GM12875 (cell line): Measurements from ENCODE around the gene SV2C.

Source experiments
- H3K4me3 ChIP-seq: one replicate; pipeline ENCODE4 v1.5.1; 2011; ENCODE audit warnings: low read depth, low read length, control low read depth
- CTCF ChIP-seq: IDR thresholded peaks from 2 replicates; pipeline ENCODE4 v1.5.1; 2011; ENCODE audit warnings: low read depth, mild to moderate bottlenecking, control low read depth, inconsistent platforms, low read length, moderate library complexity, borderline replicate concordance; ENCODE audit not compliant: insufficient read depth

Gene SV2C

GRCh38 chr5:76278261-76278789 lies 195.1 kb downstream of the SV2C start:
- no peak overlapping the region for H3K4me3 ChIP-seq
- no peak for TF ChIP-seq CTCF

GRCh38 chr5:76280494-76280893 lies 197.3 kb downstream of the SV2C start:
- no peak overlapping the region for H3K4me3 ChIP-seq

GRCh38 chr5:76283670-76284069 lies 200.5 kb downstream of the SV2C start:
- H3K4me3 ChIP-seq: no peak overlapping the region

More at GRCh38 chr5:76280494-76280893, 197.3 kb downstream of the SV2C start:
- TF ChIP-seq CTCF: no peak

GRCh38 chr5:76289692-76290091 lies 206.5 kb downstream of the SV2C start:
- TF ChIP-seq CTCF: no peak
- no peak overlapping the region for H3K4me3 ChIP-seq

More at GRCh38 chr5:76283670-76284069, 200.5 kb downstream of the SV2C start:
- no peak for TF ChIP-seq CTCF

- no peak overlapping the region for H3K4me3 ChIP-seq
- no peak for TF ChIP-seq CTCF
These were observed 207.2 kb downstream of the SV2C start for GRCh38 chr5:76290321-76290757.

- TF ChIP-seq CTCF: no peak
- H3K4me3 ChIP-seq: no peak overlapping the region
These were observed 208.3 kb downstream of the SV2C start for GRCh38 chr5:76291305-76292077.
